ENCODE measurements around the gene ASIC2. TPM values are rescaled to one million over a fixed set of nuclear protein-coding genes. Genes with fewer than 3 reads are reported as not detected.
"Not testable (repeated sequence)": the region's sequence is repeated elsewhere in the genome, so short reads cannot be mapped to it uniquely, and the experiment has no call there.

Gene ASIC2
- total and polyA plus RNA-seq, 2 donors (not counting 3 experiments of a cell fraction or from before 2014, with no cell fraction given), result not detected

DNA sequence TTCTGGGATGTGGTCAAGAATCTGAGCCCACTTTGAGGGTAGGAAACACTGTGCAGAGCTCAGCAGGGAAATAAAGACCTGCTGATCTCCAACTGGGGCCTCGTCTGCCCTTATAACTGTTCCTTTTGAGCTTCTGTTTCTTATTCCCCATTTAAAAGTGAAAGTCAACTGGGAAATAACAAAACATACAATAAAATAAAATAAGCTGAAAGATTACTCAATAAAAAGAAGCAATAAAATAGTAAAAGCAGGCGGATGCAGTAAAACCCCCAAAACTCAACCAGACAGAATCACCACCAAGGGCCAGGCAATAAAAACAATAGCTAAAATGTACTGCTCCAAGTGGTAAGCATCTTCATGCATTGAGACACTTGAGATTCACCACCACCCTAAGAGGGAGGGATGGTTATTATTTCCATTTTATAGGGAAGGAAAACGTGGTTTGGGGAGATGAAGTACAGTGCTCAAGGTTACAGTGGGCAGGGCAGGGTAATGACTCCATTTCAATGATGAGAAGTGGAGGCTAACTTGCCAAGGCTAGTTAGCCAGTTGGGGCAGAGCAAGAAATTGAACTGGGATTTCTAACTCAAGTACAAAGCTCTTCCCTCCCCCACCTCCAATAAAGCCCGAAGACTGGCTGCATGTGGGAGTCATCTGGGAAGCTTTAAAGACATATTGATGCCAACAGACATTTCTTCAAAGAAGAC is 307.9 kb downstream of the ASIC2 start:
- Histone ChIP-seq H3K9me3 (replicated peaks; ENCODE audit: control insufficient read depth, insufficient read depth, low read length) (no peaks in the 10 kb centered on the region), H3K9me1 (replicated peaks; ENCODE audit: control insufficient read depth, extremely low read depth, insufficient read depth, low read length) (no peaks in the 10 kb centered on the region), H2AFZ (ENCODE audit: low read depth, low read length) (no peak overlapping the region), H3K9ac (replicated peaks; ENCODE audit: extremely low read depth, insufficient read depth, low read length) (no peak overlapping the region), H3K36me3 (ENCODE audit: control insufficient read depth in 2 of 2, extremely low read depth in 1 of 2, insufficient read depth in 2 of 2, low read length in 2 of 2) (no peaks in the 10 kb centered on the region), H3K4me1 (ENCODE audit: control insufficient read depth, extremely low read depth, insufficient read depth, low read length) (no peaks in the 10 kb centered on the region), H3K27me3 (ENCODE audit: control insufficient read depth in 2 of 2, insufficient read depth in 2 of 2, low read length in 2 of 2) (no peaks in the 10 kb centered on the region), H4K20me1 (replicated peaks; ENCODE audit: control insufficient read depth, extremely low read depth, insufficient read depth, low read length) (no peaks in the 10 kb centered on the region), H3K4me3 (replicated peaks in 1 of 3; ENCODE audit: insufficient read depth in 1 of 3, low read depth in 1 of 3, low read length in 3 of 3) (no peak overlapping the region), H3K4me2 (ENCODE audit: insufficient read depth, low read length) (no peak overlapping the region), H3K27ac (ENCODE audit: insufficient read depth, low read depth, low read length) (no peak overlapping the region), H3K79me2 (ENCODE audit: control insufficient read depth, insufficient read depth, low read length) (no peaks in the 10 kb centered on the region)
- DNase-seq (ENCODE audit: low read depth, low spot score) (no peak), FAIRE-seq (no peak)
- intact Hi-C loops (cut with micrococcal nuclease), result no loop called here
- ChIA-PET POLR2A (no interaction called here), CTCF (interaction anchor here (2.1 kb wide), 1 partner anchor 13 kb away, joined by 10 read pairs; no protein-coding TSS in a partner anchor)
- TF ChIP-seq, protein P1, sequence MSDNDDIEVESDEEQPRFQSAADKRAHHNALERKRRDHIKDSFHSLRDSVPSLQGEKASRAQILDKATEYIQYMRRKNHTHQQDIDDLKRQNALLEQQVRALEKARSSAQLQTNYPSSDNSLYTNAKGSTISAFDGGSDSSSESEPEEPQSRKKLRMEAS (IDR thresholded peaks at IDR 0.05; ENCODE audit: insufficient read depth, insufficient read length), result no peak
- TF ChIP-seq JUN (IDR thresholded peaks at IDR 0.05; ENCODE audit: borderline replicate concordance, insufficient read depth, insufficient read length, low read depth), result no peak
- dilution Hi-C loops (cut with MboI; ENCODE audit: extremely low pct_ligation_motif_present, low sequenced_read_pairs), result no loop called here
- BruUV-seq (replicated peaks), result no TSS peak

DNA sequence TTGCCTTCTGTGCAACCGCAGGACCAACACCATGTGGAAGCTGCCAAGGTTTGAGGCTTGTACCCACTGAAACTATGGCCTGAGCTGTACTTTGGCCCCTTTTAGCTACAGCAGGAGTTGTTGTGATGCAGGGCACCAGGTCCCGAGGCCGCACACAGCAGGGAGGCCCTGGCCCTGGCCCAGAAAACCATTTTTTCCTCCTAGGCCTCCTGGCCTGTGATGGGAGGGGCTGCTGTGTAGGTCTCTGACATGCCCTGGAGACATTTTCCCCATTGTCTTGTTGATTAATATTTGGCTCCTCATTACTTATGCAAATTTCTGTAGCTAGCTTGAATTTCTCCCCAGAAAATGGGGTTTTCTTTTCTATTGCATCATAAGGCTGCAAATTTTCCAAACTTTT is 311.5 kb downstream of the ASIC2 start:
- CTCF ChIA-PET; dilution Hi-C loops (cut with MboI; ENCODE audit: extremely low pct_ligation_motif_present, low sequenced_read_pairs): not testable (repeated sequence)

More for the DNA sequence above, 311.5 kb downstream of the ASIC2 start:
- H3K9me1 ChIP-seq (replicated peaks; ENCODE audit: control insufficient read depth, extremely low read depth, insufficient read depth, low read length); H3K79me2 ChIP-seq (ENCODE audit: control insufficient read depth, insufficient read depth, low read length); H2AFZ ChIP-seq (ENCODE audit: low read depth, low read length); H3K9me3 ChIP-seq (replicated peaks; ENCODE audit: control insufficient read depth, insufficient read depth, low read length); DNase-seq (ENCODE audit: low read depth, low spot score); FAIRE-seq; H4K20me1 ChIP-seq (replicated peaks; ENCODE audit: control insufficient read depth, extremely low read depth, insufficient read depth, low read length); H3K36me3 ChIP-seq (ENCODE audit: control insufficient read depth in 2 of 2, extremely low read depth in 1 of 2, insufficient read depth in 2 of 2, low read length in 2 of 2); H3K9ac ChIP-seq (replicated peaks; ENCODE audit: extremely low read depth, insufficient read depth, low read length); H3K4me3 ChIP-seq (replicated peaks in 1 of 3; ENCODE audit: insufficient read depth in 1 of 3, low read depth in 1 of 3, low read length in 3 of 3); POLR2A ChIA-PET; H3K27me3 ChIP-seq (ENCODE audit: control insufficient read depth in 2 of 2, insufficient read depth in 2 of 2, low read length in 2 of 2); H3K4me1 ChIP-seq (ENCODE audit: control insufficient read depth, extremely low read depth, insufficient read depth, low read length); H3K4me2 ChIP-seq (ENCODE audit: insufficient read depth, low read length); H3K27ac ChIP-seq (ENCODE audit: insufficient read depth, low read depth, low read length); BruUV-seq (replicated peaks); intact Hi-C loops (cut with micrococcal nuclease): not testable (repeated sequence)

All from endothelial cell of umbilical vein (primary cell).